GM15510 (cell line): ENCODE measurements around the gene SPDYE6.
A peak's percentile ranks its signal among the peaks of the same experiment; 100 is the strongest.

ENCODE experiments used
- POLR2A ChIP-seq: IDR thresholded peaks from 3 replicates; pipeline ENCODE4 v1.6.1; 2011; ENCODE audit warnings: borderline replicate concordance; ENCODE audit not compliant: insufficient read length; ENCODE audit errors: extremely low read depth

Gene SPDYE6

GRCh38 chr7:102305414-102306268, 50.6 kb downstream of the SPDYE6 start:
- no peak for TF ChIP-seq POLR2A

GRCh38 chr7:102304668-102305067, 51.6 kb downstream of the SPDYE6 start:
- no peak for TF ChIP-seq POLR2A

- no peak for TF ChIP-seq POLR2A
These were observed 52.4 kb downstream of the SPDYE6 start for GRCh38 chr7:102303669-102304422.

- TF ChIP-seq POLR2A = no peak
These were observed 54.2 kb downstream of the SPDYE6 start for GRCh38 chr7:102302025-102302424.

- peak; percentile 2 for TF ChIP-seq POLR2A
These were observed 55.5 kb downstream of the SPDYE6 start for GRCh38 chr7:102300643-102301221.

GRCh38 chr7:102297487-102298218, 58.6 kb downstream of the SPDYE6 start:
- TF ChIP-seq POLR2A = no peak

GRCh38 chr7:102296514-102296913, 59.7 kb downstream of the SPDYE6 start:
- no peak for TF ChIP-seq POLR2A

GRCh38 chr7:102296179-102296438, 60.1 kb downstream of the SPDYE6 start:
- no peak for TF ChIP-seq POLR2A
